CD4-positive, CD25-positive, alpha-beta regulatory T cell (primary cell): ENCODE measurements around the gene NTN1. TPM values are rescaled to one million over a fixed set of nuclear protein-coding genes. Genes with fewer than 3 reads are reported as not detected.

Source experiments
- ATAC-seq, 2 donors: fragments of 150-1000 bp; cut with Tn5 transposase; one replicate each; pipeline ENCODE4 v1.10.0; 2021; ENCODE audit warnings: low read depth in 2 of 2, moderate number of reproducible peaks in 2 of 2, moderate library complexity in 1 of 2
- DNase-seq, 3 donors: peaks; one replicate each; pipeline versions ENCODE4 v3.0.0 to v3.0.0-alpha.2; 2012 to 2022; ENCODE audit warnings: mixed read lengths in 1 of 3
- H3K27ac ChIP-seq: one replicate; pipeline ENCODE4 v1.7.0; 2013; ENCODE audit warnings: mild to moderate bottlenecking, low read length; ENCODE audit not compliant: insufficient read depth, poor library complexity, severe bottlenecking
- H3K27me3 ChIP-seq: one replicate; pipeline ENCODE4 v1.7.0; 2013; ENCODE audit warnings: low read length; ENCODE audit not compliant: control insufficient read depth, insufficient read depth
- H3K36me3 ChIP-seq: one replicate; pipeline ENCODE4 v1.7.0; 2013; ENCODE audit warnings: mild to moderate bottlenecking, low read length, moderate library complexity; ENCODE audit not compliant: control insufficient read depth, insufficient read depth
- H3K4me1 ChIP-seq: 2 replicates; pipeline ENCODE4 v1.7.0; 2013; ENCODE audit warnings: mild to moderate bottlenecking, low read length; ENCODE audit not compliant: insufficient read depth, control insufficient read depth, poor library complexity, severe bottlenecking
- H3K4me3 ChIP-seq: one replicate; pipeline ENCODE4 v1.7.0; 2013; ENCODE audit warnings: low read depth, mild to moderate bottlenecking, low read length, moderate library complexity
- H3K9me3 ChIP-seq, 2 experiments: 1 replicate in 1 of 2; 2 replicates in 1 of 2; pipeline ENCODE4 v1.7.0; 2013; ENCODE audit warnings: low read length in 2 of 2, mild to moderate bottlenecking in 1 of 2, moderate library complexity in 1 of 2; ENCODE audit not compliant: control insufficient read depth in 2 of 2
- H3K27ac Mint-ChIP-seq, 3 donors: one replicate each; pipeline ENCODE4 v1.8.0; 2020 to 2022; ENCODE audit warnings: mild to moderate bottlenecking in 3 of 3, mixed read lengths in 3 of 3, moderate library complexity in 2 of 3
- H3K27me3 Mint-ChIP-seq: one replicate; pipeline ENCODE4 v1.8.0; 2022; ENCODE audit warnings: mild to moderate bottlenecking, mixed read lengths
- H3K36me3 Mint-ChIP-seq: one replicate; pipeline ENCODE4 v1.8.0; 2020; ENCODE audit warnings: mixed read lengths
- H3K4me1 Mint-ChIP-seq, 4 donors: one replicate each; pipeline ENCODE4 v1.8.0; 2020 to 2022; ENCODE audit warnings: mixed read lengths in 4 of 4, mild to moderate bottlenecking in 1 of 4
- H3K4me3 Mint-ChIP-seq, 4 donors: one replicate each; pipeline ENCODE4 v1.8.0; 2020 to 2022; ENCODE audit warnings: mild to moderate bottlenecking in 4 of 4, mixed read lengths in 4 of 4, moderate library complexity in 3 of 4
- H3K9me3 Mint-ChIP-seq, 7 donors: one replicate each; pipeline ENCODE4 v1.8.0; 2020 to 2022; ENCODE audit warnings: mixed read lengths in 7 of 7, mild to moderate bottlenecking in 3 of 7, moderate library complexity in 2 of 7
- polyA plus RNA-seq, 4 donors: library from polyadenylated mRNA; unstranded; fragments of 300-500 nt; fragmentation: Illumina TruSeq; gene quantifications; one replicate each; pipeline ENCODE4 v1.2.3, GENCODE V29; 2021
- total RNA-seq: library from RNA; stranded (reverse); gene quantifications from one replicate; pipeline ENCODE4 v1.2.3, GENCODE V29; 2022

NTN1 gene
- total and polyA plus RNA-seq, 5 donors from 2014 or later = 0.03 TPM; not detected in 4

DNA sequence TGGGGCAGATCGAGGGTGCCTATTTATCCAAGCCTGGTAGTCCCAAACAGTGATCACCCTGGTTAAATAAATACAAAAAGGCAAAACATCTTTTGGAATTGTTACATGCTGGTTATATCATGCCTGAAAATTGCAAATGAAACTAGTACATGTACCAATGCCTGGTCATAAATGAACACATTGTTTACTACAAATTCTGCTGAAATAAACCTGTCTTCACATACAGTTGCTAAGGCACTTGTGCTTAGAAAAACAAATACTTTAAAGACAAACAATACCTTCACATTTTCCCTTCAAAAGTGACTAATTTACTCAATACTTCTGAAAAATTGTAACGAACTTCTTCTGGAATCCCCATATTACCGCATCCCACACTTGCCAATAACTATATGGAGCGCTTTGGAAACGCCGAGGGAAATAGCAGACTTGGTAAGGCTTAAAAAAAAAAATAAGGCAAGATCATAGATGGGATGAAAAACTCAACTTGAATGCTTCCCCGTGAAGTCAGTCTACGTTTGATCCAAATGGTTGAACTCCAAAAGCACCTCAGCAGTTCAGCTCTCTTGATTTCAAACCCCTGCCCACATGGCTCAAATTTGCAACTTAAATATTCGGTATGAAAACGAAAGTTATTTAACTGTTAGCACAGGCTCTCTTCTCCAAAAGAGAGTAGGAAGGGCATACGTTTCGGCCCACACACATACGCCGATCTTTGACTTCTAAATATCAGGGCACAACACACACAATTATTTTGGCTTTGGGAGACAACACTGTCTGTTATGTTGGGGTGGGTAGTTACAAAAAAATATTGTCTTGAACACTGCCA lies 264.5 kb downstream of the NTN1 start:
- H3K27me3 Mint-ChIP-seq = no peaks in the 10 kb centered on the region
- H3K27ac Mint-ChIP-seq = no peak overlapping the region
- ATAC-seq (no peak), DNase-seq (no peak)
- H3K4me1 Mint-ChIP-seq = peaks cover 0 to 24% (median 20%) of the 10 kb centered on the region in 4 donors
- H3K4me3 ChIP-seq = no peak overlapping the region
- H3K4me1 ChIP-seq = peaks cover 4% of the 10 kb centered on the region
- no peak overlapping the region for H3K27ac ChIP-seq
- H3K9me3 ChIP-seq = no peaks in the 10 kb centered on the region
- H3K27me3 ChIP-seq = no peaks in the 10 kb centered on the region
- H3K36me3 Mint-ChIP-seq = peaks cover 20% of the 10 kb centered on the region
- no peaks in the 10 kb centered on the region for H3K36me3 ChIP-seq
- H3K4me3 Mint-ChIP-seq = no peak overlapping the region
- no peaks in the 10 kb centered on the region for H3K9me3 Mint-ChIP-seq

DNA sequence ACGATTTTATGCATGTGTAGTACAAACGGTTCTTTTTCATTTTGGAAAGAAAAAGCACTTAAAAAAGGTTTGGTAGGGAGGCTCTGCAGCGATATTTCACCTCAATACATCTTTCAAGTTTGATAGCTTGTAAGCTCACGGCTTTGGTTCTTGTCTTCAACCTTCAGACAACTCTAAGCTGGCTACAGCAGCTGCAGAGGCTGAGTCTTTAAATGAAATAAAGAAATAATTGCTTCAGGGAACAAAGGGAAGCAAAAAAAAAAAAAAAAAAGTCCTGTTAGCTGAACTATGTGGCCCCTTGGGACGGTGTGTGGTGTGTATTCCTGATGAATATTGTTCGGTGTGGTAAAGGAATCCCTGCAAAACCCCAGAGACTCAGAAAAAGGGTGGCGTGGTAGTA lies 265.1 kb downstream of the NTN1 start:
- Histone ChIP-seq H3K4me3 (no peak overlapping the region), H3K9me3 (no peaks in the 10 kb centered on the region), H3K27ac (no peak overlapping the region), H3K27me3 (no peaks in the 10 kb centered on the region), H3K4me1 (peaks cover 4% of the 10 kb centered on the region), H3K36me3 (no peaks in the 10 kb centered on the region)
- Mint-ChIP-seq H3K4me1 (peaks cover 0 to 29% (median 23%) of the 10 kb centered on the region in 4 donors), H3K9me3 (no peaks in the 10 kb centered on the region), H3K4me3 (no peak overlapping the region), H3K27me3 (no peaks in the 10 kb centered on the region), H3K36me3 (peaks cover 15% of the 10 kb centered on the region), H3K27ac (no peak overlapping the region)
- ATAC-seq (no peak), DNase-seq (no peak)

DNA sequence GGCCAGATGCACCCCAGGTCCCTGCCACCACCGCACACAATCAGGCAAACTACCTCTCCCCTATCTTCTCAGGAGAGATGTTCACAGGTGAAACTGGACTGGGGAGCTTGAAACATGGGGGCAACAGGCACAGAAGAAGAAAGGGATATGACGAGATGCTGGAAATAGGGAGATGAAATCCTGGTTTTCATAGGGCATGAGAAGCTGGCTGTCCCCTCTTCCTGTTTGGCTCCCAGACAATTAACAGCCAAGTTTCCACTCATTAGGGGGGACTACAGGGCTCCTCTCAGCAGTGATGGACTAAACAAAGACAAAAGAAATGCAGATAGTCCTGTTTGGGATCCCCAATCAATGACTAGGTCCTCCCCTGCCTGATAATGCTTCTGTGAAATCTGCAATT lies 266.0 kb downstream of the NTN1 start:
- no peak overlapping the region for H3K4me3 ChIP-seq
- Mint-ChIP-seq H3K4me1 (peaks cover 0 to 33% (median 25%) of the 10 kb centered on the region in 4 donors), H3K9me3 (no peaks in the 10 kb centered on the region), H3K27ac (no peak overlapping the region), H3K36me3 (peaks cover 15% of the 10 kb centered on the region), H3K27me3 (no peaks in the 10 kb centered on the region), H3K4me3 (no peak overlapping the region)
- DNase-seq = no peak
- no peaks in the 10 kb centered on the region for H3K27me3 ChIP-seq
- no peak overlapping the region for H3K27ac ChIP-seq
- peaks cover 4% of the 10 kb centered on the region for H3K4me1 ChIP-seq
- H3K36me3 ChIP-seq = no peaks in the 10 kb centered on the region
- no peaks in the 10 kb centered on the region for H3K9me3 ChIP-seq
- ATAC-seq = no peak

DNA sequence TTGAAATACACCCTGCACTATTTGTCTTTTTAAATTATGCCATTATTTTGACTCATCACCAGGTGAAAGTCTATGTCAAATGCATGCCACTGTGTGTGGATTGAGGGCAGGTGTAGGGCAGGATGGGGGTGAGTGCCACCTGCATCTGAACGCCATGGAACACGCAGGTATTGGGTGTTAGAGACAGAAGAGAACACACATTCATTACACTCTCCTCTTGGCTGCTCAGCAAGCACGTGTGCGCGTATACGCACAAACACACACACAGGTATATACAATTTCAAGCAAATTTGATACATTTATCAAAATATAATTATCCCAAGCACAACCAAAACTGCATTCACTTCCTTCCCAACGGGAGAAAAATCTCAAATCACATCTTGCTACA lies 268.9 kb downstream of the NTN1 start:
- Histone ChIP-seq H3K27ac (no peak overlapping the region), H3K9me3 (no peaks in the 10 kb centered on the region), H3K27me3 (no peaks in the 10 kb centered on the region), H3K4me1 (peaks cover 4% of the 10 kb centered on the region), H3K36me3 (no peaks in the 10 kb centered on the region), H3K4me3 (peak overlapping the region; percentile 6)
- peaks cover 11 to 28% (median 24%) of the 10 kb centered on the region in 4 donors for H3K4me1 Mint-ChIP-seq
- H3K27ac Mint-ChIP-seq = peak overlapping the region in 2 of 3 donors; percentile 18 to 73
- peak overlapping the region in 1 of 4 donors; percentile 32 for H3K4me3 Mint-ChIP-seq
- H3K9me3 Mint-ChIP-seq = no peaks in the 10 kb centered on the region
- no peaks in the 10 kb centered on the region for H3K27me3 Mint-ChIP-seq
- DNase-seq = no peak
- ATAC-seq = peak in 1 of 2 donors; percentile 22
- H3K36me3 Mint-ChIP-seq = peaks cover 20% of the 10 kb centered on the region

DNA sequence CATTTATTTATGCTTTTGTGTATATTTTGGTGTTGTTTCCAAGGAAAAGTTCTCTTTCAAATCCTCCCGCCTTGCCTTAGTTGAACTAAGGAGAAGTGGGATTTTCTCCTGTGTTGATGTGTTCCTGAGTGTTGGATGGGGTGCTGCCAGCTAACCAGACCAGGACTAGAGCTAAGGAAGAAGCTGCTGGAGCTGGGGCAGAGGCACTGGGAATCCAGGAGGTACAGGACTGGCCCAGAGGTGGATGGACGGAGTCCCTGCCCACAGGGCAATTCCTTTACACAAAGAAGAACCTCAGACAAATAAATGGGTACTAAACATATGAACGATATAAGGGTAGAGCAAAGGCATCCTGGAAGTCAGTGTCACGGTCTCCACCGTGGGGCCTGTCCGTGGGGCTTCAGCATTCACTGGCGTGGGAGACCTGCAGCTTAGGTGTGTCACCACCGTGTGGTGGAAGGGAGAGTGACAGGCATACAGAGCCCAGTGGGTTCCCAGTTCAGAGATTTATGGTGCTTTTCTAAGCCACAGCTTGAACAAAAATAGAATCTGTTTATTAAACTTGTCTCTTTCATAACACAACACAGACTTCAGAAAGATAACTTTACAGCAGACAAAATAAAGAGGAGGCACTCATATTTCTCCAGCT lies 270.7 kb downstream of the NTN1 start:
- H3K4me3 Mint-ChIP-seq = no peak overlapping the region

DNA sequence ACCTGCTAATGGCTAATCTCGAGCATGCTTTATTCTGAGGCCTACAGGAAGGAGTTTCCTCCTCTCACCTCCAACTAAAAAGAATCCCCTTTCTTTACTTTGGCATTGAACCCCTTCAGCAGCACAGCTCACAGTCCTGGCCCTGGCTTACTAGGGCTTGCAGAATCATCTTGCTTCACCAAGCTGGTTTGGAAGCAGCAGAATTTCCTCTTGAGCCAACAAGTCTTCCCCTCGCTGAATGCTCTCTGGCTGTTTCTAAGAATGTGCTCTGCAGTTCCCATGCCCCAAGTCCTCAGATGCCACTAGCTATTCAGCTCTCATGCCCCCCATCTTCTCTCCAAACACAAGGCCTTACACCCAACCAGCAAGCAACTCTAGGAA lies 271.2 kb downstream of the NTN1 start:
- Mint-ChIP-seq H3K4me3 (no peak overlapping the region), H3K27ac (peak overlapping the region in 1 of 3 donors; percentile 14), H3K4me1 (peaks cover 12 to 28% (median 24%) of the 10 kb centered on the region in 4 donors), H3K27me3 (no peaks in the 10 kb centered on the region), H3K9me3 (no peaks in the 10 kb centered on the region), H3K36me3 (peaks cover 9% of the 10 kb centered on the region)
- no peak overlapping the region for H3K27ac ChIP-seq
- no peak for DNase-seq
- H3K4me3 ChIP-seq = no peak overlapping the region
- no peaks in the 10 kb centered on the region for H3K27me3 ChIP-seq
- ATAC-seq = no peak
- peaks cover 4% of the 10 kb centered on the region for H3K4me1 ChIP-seq
- H3K36me3 ChIP-seq = no peaks in the 10 kb centered on the region
- H3K9me3 ChIP-seq = no peaks in the 10 kb centered on the region

More for the DNA sequence above, 270.7 kb downstream of the NTN1 start:
- Mint-ChIP-seq H3K36me3 (peaks cover 12% of the 10 kb centered on the region), H3K9me3 (no peaks in the 10 kb centered on the region), H3K27me3 (no peaks in the 10 kb centered on the region), H3K27ac (no peak overlapping the region), H3K4me1 (peaks cover 12 to 28% (median 24%) of the 10 kb centered on the region in 4 donors)
- Histone ChIP-seq H3K4me3 (no peak overlapping the region), H3K27ac (no peak overlapping the region), H3K36me3 (no peaks in the 10 kb centered on the region), H3K4me1 (peaks cover 4% of the 10 kb centered on the region), H3K27me3 (no peaks in the 10 kb centered on the region), H3K9me3 (no peaks in the 10 kb centered on the region)
- DNase-seq (peak in 1 of 3 donors; percentile 29), ATAC-seq (no peak)
